Smooth muscle cell (in vitro differentiated cells): Measurements from ENCODE around the gene HSFX3. TPM values are rescaled to one million over a fixed set of nuclear protein-coding genes. Genes with fewer than 3 reads are reported as not detected.
"Not testable (repeated sequence)": the region's sequence is repeated elsewhere in the genome, so short reads cannot be mapped to it uniquely, and the experiment has no call there.

Source experiments
- DNase-seq: peaks from one replicate; lab custom pipeline; 2025; ENCODE audit not compliant: unreplicated experiment; lab: John Stamatoyannopoulos, UW
- H2AFZ ChIP-seq: fragments of 200-600 bp; sonication (generic); 2 replicates; pipeline ENCODE4 v1.6.0; 2016; ENCODE audit warnings: antibody characterized with exemption, low read depth, mild to moderate bottlenecking
- H3F3A ChIP-seq: fragments of 200-600 bp; sonication (generic); 2 replicates; pipeline ENCODE4 v1.6.0; 2017; ENCODE audit warnings: antibody characterized with exemption, low read depth
- H3K27ac ChIP-seq: fragments of 200-600 bp; sonication (generic); 2 replicates; pipeline ENCODE4 v1.5.1; 2016; ENCODE audit warnings: low read depth, mild to moderate bottlenecking
- H3K27me3 ChIP-seq: fragments of 200-600 bp; sonication (generic); 2 replicates; pipeline ENCODE4 v1.6.1; 2016; ENCODE audit warnings: low read depth, mild to moderate bottlenecking
- H3K36me3 ChIP-seq: fragments of 200-600 bp; sonication (generic); 2 replicates; pipeline ENCODE4 v1.5.1; 2016; ENCODE audit warnings: low read depth
- H3K4me1 ChIP-seq: fragments of 200-600 bp; sonication (generic); 2 replicates; pipeline ENCODE4 v1.5.1; 2016; ENCODE audit warnings: low read depth
- H3K4me2 ChIP-seq: fragments of 200-600 bp; sonication (generic); 2 replicates; pipeline ENCODE4 v1.6.0; 2016; ENCODE audit warnings: mild to moderate bottlenecking
- H3K4me3 ChIP-seq: fragments of 200-600 bp; sonication (generic); 2 replicates; pipeline ENCODE4 v1.5.1; 2016; ENCODE audit warnings: mild to moderate bottlenecking
- H3K79me2 ChIP-seq: fragments of 200-600 bp; sonication (generic); 2 replicates; pipeline ENCODE4 v1.6.0; 2016; ENCODE audit warnings: low read depth, mild to moderate bottlenecking
- H3K9ac ChIP-seq: fragments of 200-600 bp; sonication (generic); 2 replicates; pipeline ENCODE4 v1.6.0; 2016; ENCODE audit warnings: low read depth
- H3K9me3 ChIP-seq: fragments of 200-600 bp; sonication (generic); replicated peaks from 2 replicates; pipeline ENCODE4 v1.5.1; 2016; ENCODE audit warnings: low read depth
- H4K20me1 ChIP-seq: fragments of 200-600 bp; sonication (generic); 2 replicates; pipeline ENCODE4 v1.6.0; 2016; ENCODE audit warnings: low read depth
- WGBS: methylation state at CpG from one replicate; pipeline ENCODE4 v1.1.7; 2016; ENCODE audit warnings: low lambda C conversion rate; 5-methylcytosine and 5-hydroxymethylcytosine counted together
- polyA plus RNA-seq: library from polyadenylated mRNA; unstranded; fragments of >200 nt; fragmentation: Nextera tagmentation; extraction: Ambion mirVana; gene quantifications from 2 replicates; pipeline ENCODE4 v1.2.1, GENCODE V29; 2016
- total RNA-seq: library from RNA; depleted of rRNA; stranded (reverse); fragments of >200 nt; gene quantifications from 2 replicates; pipeline ENCODE4 v1.2.3, GENCODE V29; 2014
- TF ChIP-seq, protein P1 (sequence below): fragments of 200-600 bp; sonication (generic); IDR thresholded peaks from 2 replicates; pipeline ENCODE4 v1.5.1; 2017; ENCODE audit warnings: borderline replicate concordance, mild to moderate bottlenecking, antibody characterized with exemption; ENCODE audit not compliant: insufficient read depth, poor library complexity, severe bottlenecking

HSFX3 gene
- total and polyA plus RNA-seq, 2 experiments from 2014 or later, result not detected

DNA sequence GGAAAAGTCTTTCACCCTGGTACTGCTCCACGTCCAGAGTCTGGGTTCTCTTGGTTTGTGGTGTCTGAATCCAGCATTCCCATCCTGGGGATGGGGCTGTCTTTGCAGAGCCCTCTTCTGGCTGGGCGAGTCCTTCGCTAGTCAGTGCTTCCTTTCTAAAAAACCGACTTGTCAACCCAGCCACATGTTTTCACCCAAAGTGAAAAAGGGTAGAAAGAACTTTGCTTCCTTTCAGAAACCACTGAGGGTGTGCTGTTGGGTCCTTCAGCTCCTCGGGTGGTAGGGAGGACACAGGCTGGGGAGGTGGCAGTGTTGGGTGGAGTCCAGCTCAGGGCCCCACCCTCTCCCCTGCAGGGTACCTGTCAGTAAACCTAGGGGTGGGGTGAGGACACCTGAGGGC, 23.8 kb downstream of the HSFX3 start:
- H3K4me3 ChIP-seq, H4K20me1 ChIP-seq, H3K4me1 ChIP-seq, H3K36me3 ChIP-seq, H3K27me3 ChIP-seq, H3K9me3 ChIP-seq, H3F3A ChIP-seq, H3K4me2 ChIP-seq, H3K79me2 ChIP-seq, H2AFZ ChIP-seq, DNase-seq: not testable (repeated sequence)
- 69% methylated on average over 5 of the region's 5 CpGs for WGBS
- Histone ChIP-seq H3K9ac (peak overlapping the region; percentile 80), H3K27ac (peak overlapping the region; percentile 89)

DNA sequence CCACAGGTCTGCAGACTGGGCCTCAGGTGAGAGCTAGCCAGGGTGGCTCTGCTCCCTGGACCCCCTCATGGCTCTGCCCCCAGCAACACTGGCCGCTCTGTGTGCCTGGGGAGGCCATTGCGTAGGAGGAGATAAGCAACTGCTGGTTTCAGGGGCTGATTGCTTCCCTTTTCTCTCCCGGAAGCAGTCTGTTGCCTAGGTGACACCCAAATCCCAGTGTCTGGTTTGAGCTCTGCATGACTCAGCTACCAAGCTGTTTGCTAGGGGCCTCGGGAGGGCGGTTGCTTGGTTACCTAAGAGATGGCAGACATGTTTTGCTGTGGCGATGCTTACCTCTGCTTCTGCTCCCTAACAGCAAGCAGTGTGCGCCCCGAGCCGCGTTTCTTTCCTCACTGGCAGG, 24.3 kb downstream of the HSFX3 start:
- H3K36me3 ChIP-seq, H3F3A ChIP-seq, H3K4me3 ChIP-seq, H3K9me3 ChIP-seq, H3K79me2 ChIP-seq, H4K20me1 ChIP-seq, H3K27me3 ChIP-seq, H3K4me2 ChIP-seq, H3K4me1 ChIP-seq, H2AFZ ChIP-seq, DNase-seq: not testable (repeated sequence)
- H3K27ac ChIP-seq, result peak overlapping the region; percentile 89
- WGBS, result 29% methylated on average over 4 of the region's 10 CpGs
- peak overlapping the region; percentile 80 for H3K9ac ChIP-seq

DNA sequence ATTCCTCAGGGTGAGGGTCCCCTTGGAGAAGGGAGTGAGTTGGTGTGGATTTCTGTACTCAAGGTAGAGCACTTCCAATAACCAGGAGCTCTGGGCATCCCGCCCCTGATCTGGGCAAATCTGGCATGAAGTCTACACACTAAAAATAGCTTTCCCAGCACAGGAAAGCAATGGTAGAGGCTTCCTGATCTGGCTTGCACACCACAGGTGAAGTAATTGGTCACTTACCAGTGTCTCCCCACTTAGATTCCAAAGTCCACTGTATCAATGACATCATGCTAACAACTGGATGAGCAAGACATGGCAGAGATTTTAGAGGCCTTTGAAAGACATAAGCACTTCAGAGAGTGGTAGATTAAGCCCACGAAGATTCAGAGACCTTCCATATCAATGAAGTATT, 26.8 kb downstream of the HSFX3 start:
- Histone ChIP-seq H3K36me3 (no peaks in the 10 kb centered on the region), H3K4me1 (peaks cover 3% of the 10 kb centered on the region), H3K4me3 (no peak overlapping the region), H3K27me3 (no peaks in the 10 kb centered on the region), H3K27ac (no peak overlapping the region), H3K79me2 (no peaks in the 10 kb centered on the region), H4K20me1 (no peaks in the 10 kb centered on the region), H3K9ac (no peak overlapping the region), H3F3A (no peaks in the 10 kb centered on the region), H3K4me2 (no peak overlapping the region), H3K9me3 (no peaks in the 10 kb centered on the region), H2AFZ (no peak overlapping the region)
- WGBS, result 54% methylated on average over 2 of the region's 2 CpGs
- TF ChIP-seq, protein P1, sequence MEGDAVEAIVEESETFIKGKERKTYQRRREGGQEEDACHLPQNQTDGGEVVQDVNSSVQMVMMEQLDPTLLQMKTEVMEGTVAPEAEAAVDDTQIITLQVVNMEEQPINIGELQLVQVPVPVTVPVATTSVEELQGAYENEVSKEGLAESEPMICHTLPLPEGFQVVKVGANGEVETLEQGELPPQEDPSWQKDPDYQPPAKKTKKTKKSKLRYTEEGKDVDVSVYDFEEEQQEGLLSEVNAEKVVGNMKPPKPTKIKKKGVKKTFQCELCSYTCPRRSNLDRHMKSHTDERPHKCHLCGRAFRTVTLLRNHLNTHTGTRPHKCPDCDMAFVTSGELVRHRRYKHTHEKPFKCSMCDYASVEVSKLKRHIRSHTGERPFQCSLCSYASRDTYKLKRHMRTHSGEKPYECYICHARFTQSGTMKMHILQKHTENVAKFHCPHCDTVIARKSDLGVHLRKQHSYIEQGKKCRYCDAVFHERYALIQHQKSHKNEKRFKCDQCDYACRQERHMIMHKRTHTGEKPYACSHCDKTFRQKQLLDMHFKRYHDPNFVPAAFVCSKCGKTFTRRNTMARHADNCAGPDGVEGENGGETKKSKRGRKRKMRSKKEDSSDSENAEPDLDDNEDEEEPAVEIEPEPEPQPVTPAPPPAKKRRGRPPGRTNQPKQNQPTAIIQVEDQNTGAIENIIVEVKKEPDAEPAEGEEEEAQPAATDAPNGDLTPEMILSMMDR, result no peak
- DNase-seq, result no peak

DNA sequence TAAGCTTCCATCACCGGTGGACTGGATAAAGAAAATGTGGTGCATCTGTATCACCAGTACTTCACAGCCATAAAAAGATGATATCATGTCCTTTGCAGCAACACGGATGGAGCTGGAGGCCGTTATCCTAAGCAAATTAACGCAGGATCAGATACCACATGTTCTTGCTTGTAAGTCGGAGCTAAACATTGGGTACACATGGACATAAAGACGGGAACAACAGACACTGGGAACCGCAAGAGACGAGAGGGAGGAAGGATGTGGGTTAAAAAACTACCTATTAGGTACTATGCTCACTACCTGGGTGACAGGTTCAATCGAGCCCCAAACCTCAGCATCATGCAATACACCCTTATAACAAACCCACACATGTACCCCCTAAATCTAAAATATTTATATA, 28.3 kb downstream of the HSFX3 start:
- H3K4me1 ChIP-seq, result peaks cover 3% of the 10 kb centered on the region
- DNase-seq, result no peak
- H3K9ac ChIP-seq, result no peak overlapping the region
- H3K27ac ChIP-seq, result no peak overlapping the region
- no peak overlapping the region for H3K4me3 ChIP-seq
- 60% methylated on average over 9 of the region's 9 CpGs for WGBS
- H3K79me2 ChIP-seq, result no peaks in the 10 kb centered on the region
- no peaks in the 10 kb centered on the region for H3F3A ChIP-seq
- H3K9me3 ChIP-seq, result no peaks in the 10 kb centered on the region
- TF ChIP-seq, protein P1, result no peak
- no peak overlapping the region for H2AFZ ChIP-seq
- H4K20me1 ChIP-seq, result no peaks in the 10 kb centered on the region
- no peaks in the 10 kb centered on the region for H3K27me3 ChIP-seq
- no peak overlapping the region for H3K4me2 ChIP-seq
- H3K36me3 ChIP-seq, result no peaks in the 10 kb centered on the region

DNA sequence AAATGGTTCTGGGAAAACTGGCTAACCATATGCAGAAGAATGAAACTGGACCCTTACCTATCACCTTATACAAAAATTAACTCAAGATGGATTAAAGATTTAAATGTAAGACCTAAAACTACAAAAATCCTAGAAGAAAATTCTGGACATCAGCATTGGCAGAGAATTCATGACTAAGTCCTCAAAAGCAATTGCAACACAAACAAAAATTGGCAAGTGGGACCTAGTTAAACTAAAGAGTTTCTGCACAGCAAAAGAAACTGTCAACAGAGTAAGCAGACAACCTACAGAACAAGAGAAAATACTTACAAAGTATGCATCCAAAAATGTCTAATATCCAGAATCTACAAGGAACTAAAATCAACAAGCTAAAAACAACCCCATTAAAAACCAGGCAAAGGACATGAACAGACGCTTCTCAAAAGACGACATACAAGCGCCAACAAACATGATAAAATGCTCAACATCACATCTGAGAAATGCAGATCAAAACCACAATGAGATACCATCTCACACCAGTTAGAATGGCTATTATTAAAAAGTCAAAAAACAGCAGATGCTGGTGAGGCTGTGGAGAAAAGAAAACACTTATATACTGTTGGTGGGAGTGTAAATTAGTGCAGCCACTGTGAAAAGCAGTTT, 29.0 kb downstream of the HSFX3 start:
- H3K36me3 ChIP-seq, H2AFZ ChIP-seq, H3K4me2 ChIP-seq, H3K4me3 ChIP-seq, H3K9me3 ChIP-seq, H3K4me1 ChIP-seq, H4K20me1 ChIP-seq, H3K27me3 ChIP-seq, DNase-seq, H3K79me2 ChIP-seq, H3K9ac ChIP-seq, H3F3A ChIP-seq: not testable (repeated sequence)
- peak overlapping the region; percentile 12 for H3K27ac ChIP-seq
- 44% methylated on average over 3 of the region's 3 CpGs for WGBS
